Stomach (tissue), 9 donors: ENCODE data around the gene ANKRD11. TPM values are rescaled to one million over a fixed set of nuclear protein-coding genes. Genes with fewer than 3 reads are reported as not detected.
A peak's percentile ranks its signal among the peaks of the same experiment; 100 is the strongest.
"Not testable (repeated sequence)": the region's sequence is repeated elsewhere in the genome, so short reads cannot be mapped to it uniquely, and the experiment has no call there.

Source experiments
- DNase-seq, 2 donors: peaks; one replicate each; pipeline versions ENCODE4 v3.0.0 to v3.0.0-alpha.2; 2013 to 2019
- H3K27ac ChIP-seq, 5 donors: fragments of 200-600 bp in 4 of 5; sonication (generic) in 4 of 5; one replicate each; pipeline ENCODE4 v1.5.1; 2013 to 2019; ENCODE audit warnings: mild to moderate bottlenecking in 1 of 5, moderate library complexity in 1 of 5
- H3K27me3 ChIP-seq, 3 donors: fragments of 200-600 bp; sonication (generic); one replicate each; pipeline ENCODE4 v1.5.1; 2017 to 2019; ENCODE audit warnings: mixed run types in 1 of 3
- H3K36me3 ChIP-seq, 4 donors: fragments of 200-600 bp; sonication (generic); 1 replicate in 3 of 4; 2 replicates in 1 of 4; pipeline ENCODE4 v1.5.1; 2016 to 2019
- H3K4me1 ChIP-seq, 4 donors: fragments of 200-600 bp; sonication (generic); one replicate each; pipeline ENCODE4 v1.5.1; 2016 to 2019
- H3K4me3 ChIP-seq, 4 donors: fragments of 200-600 bp; sonication (generic) in 3 of 4; one replicate each; pipeline ENCODE4 v1.5.1; 2016 to 2019; ENCODE audit warnings: mild to moderate bottlenecking in 1 of 4
- H3K9me3 ChIP-seq, 4 donors: fragments of 200-600 bp; sonication (generic); one replicate each; pipeline ENCODE4 v1.5.1; 2016 to 2019
- CTCF ChIP-seq, 7 experiments: fragments of 450-650 bp in 4 of 7; fragments of 200-600 bp in 3 of 7; sonication (generic) in 3 of 7; IDR thresholded peaks; one replicate each; pipeline ENCODE4 v1.5.1; 2016 to 2019; ENCODE audit warnings: antibody characterized with exemption in 7 of 7, control low read depth in 2 of 7, mild to moderate bottlenecking in 1 of 7
- EP300 ChIP-seq: sonication (generic); formaldehyde crosslinking; IDR thresholded peaks from one replicate; pipeline ENCODE4 v1.6.1; 2017; ENCODE audit warnings: antibody characterized with exemption
- POLR2A ChIP-seq, 4 donors: fragments of 450-650 bp; IDR thresholded peaks; one replicate each; pipeline ENCODE4 v1.6.1; 2016; ENCODE audit warnings: antibody characterized with exemption in 4 of 4, control low read depth in 2 of 4, mild to moderate bottlenecking in 1 of 4, moderate library complexity in 1 of 4
- POLR2AphosphoS5 ChIP-seq, 3 donors: sonication (generic); formaldehyde crosslinking; IDR thresholded peaks; one replicate each; pipeline ENCODE4 v1.6.1; 2016; ENCODE audit warnings: antibody characterized with exemption in 3 of 3
- WGBS, 5 donors: extraction: QIAGEN DNeasy Blood & Tissue Kit in 3 of 5; methylation state at CpG; one replicate each; pipeline versions ENCODE4 v1.1.5 to v1.1.7; 2013 to 2018; 5-methylcytosine and 5-hydroxymethylcytosine counted together
- intact Hi-C: fragments of 100-400 bp; cut with DNase I; formaldehyde crosslinking; loops from one replicate; pipeline ENCODE4 v1.15.1; 2023; ENCODE audit warnings: low total_unique reads
- polyA plus RNA-seq, 3 donors: library from polyadenylated mRNA; stranded (reverse); fragments of 200-250 nt; gene quantifications; one replicate each; pipeline ENCODE4 v1.2.3, GENCODE V29; 2013
- total RNA-seq, 5 donors: library from RNA; depleted of rRNA; stranded (reverse); fragments of >200 nt; gene quantifications; one replicate each; pipeline versions ENCODE4 v1.1.0 to v1.2.3, GENCODE V29; 2014 to 2016
- donor health status: healthy with polysubstance abuse.
- donor health status: Bipolar disorder and iron deficiency.
- donor health status: healthy.

ANKRD11 gene
- total and polyA plus RNA-seq, 8 donors, result 25.4 to 350 (median 88.7) TPM

GRCh38 chr16:89437251-89437987 lies 52.9 kb downstream of the ANKRD11 start:
- TF ChIP-seq CTCF (IDR thresholded peaks at IDR 0.05) (no peak), EP300 (no peak)
- Histone ChIP-seq H3K36me3 (peaks cover 0 to 5% (median 0%) of the 10 kb centered on the region in 4 donors), H3K9me3 (no peaks in the 10 kb centered on the region), H3K4me3 (no peak overlapping the region), H3K27me3 (no peaks in the 10 kb centered on the region), H3K27ac (no peak overlapping the region), H3K4me1 (peaks cover 14 to 99% (median 69%) of the 10 kb centered on the region in 4 donors)
- 93 to 98% (median 93%) methylated on average over 8 of the region's 8 CpGs for WGBS, 5 donors
- intact Hi-C loops, result no loop called here
- no peak for DNase-seq

GRCh38 chr16:89436366-89436765 lies 54.0 kb downstream of the ANKRD11 start:
- no peak for TF ChIP-seq EP300
- TF ChIP-seq POLR2AphosphoS5 (IDR thresholded peaks at IDR 0.05), result no peak
- no peak for TF ChIP-seq CTCF (IDR thresholded peaks at IDR 0.05)
- no peak for TF ChIP-seq POLR2A (IDR thresholded peaks at IDR 0.05)
- no peak overlapping the region for H3K4me3 ChIP-seq
- H3K27ac ChIP-seq, result peak overlapping the region in 2 of 5 donors; percentile 12 to 59
- peaks cover 13 to 99% (median 72%) of the 10 kb centered on the region in 4 donors for H3K4me1 ChIP-seq
- no peaks in the 10 kb centered on the region for H3K9me3 ChIP-seq
- 84 to 94% (median 91%) methylated on average over 10 of the region's 10 CpGs for WGBS, 5 donors
- no peaks in the 10 kb centered on the region for H3K27me3 ChIP-seq
- H3K36me3 ChIP-seq, result peaks cover 0 to 5% (median 0%) of the 10 kb centered on the region in 4 donors
- intact Hi-C loops, result no loop called here
- no peak for DNase-seq

- H3K4me3 ChIP-seq, intact Hi-C loops, H3K27me3 ChIP-seq, H3K27ac ChIP-seq, DNase-seq, H3K36me3 ChIP-seq, H3K9me3 ChIP-seq: not testable (repeated sequence)
- H3K4me1 ChIP-seq, result peaks cover 25 to 98% (median 74%) of the 10 kb centered on the region in 4 donors
- WGBS, 5 donors, result 92 to 97% (median 96%) methylated on average over 5 of the region's 5 CpGs
These were observed 55.3 kb downstream of the ANKRD11 start for GRCh38 chr16:89435059-89435458.

- 84 to 88% (median 86%) methylated on average over 8 of the region's 8 CpGs for WGBS, 5 donors
- Histone ChIP-seq H3K4me3 (no peak overlapping the region), H3K27me3 (no peaks in the 10 kb centered on the region), H3K4me1 (peaks cover 25 to 92% (median 68%) of the 10 kb centered on the region in 4 donors), H3K27ac (no peak overlapping the region), H3K9me3 (no peaks in the 10 kb centered on the region), H3K36me3 (peaks cover 0 to 5% (median 0%) of the 10 kb centered on the region in 4 donors)
- TF ChIP-seq EP300 (no peak), POLR2AphosphoS5 (IDR thresholded peaks at IDR 0.05) (no peak), POLR2A (IDR thresholded peaks at IDR 0.05) (no peak), CTCF (IDR thresholded peaks at IDR 0.05) (no peak)
- no peak for DNase-seq
- intact Hi-C loops, result no loop called here
These were observed 55.9 kb downstream of the ANKRD11 start for GRCh38 chr16:89434490-89434889.

GRCh38 chr16:89433363-89433984 lies 56.9 kb downstream of the ANKRD11 start:
- H3K9me3 ChIP-seq, H3K4me3 ChIP-seq, intact Hi-C loops, DNase-seq, H3K36me3 ChIP-seq, H3K27me3 ChIP-seq: not testable (repeated sequence)
- 89 to 97% (median 93%) methylated on average over 19 to 22 of the region's 22 CpGs for WGBS, 5 donors
- H3K27ac ChIP-seq, result peak overlapping the region in 1 of 5 donors; percentile 5
- peaks cover 25 to 82% (median 63%) of the 10 kb centered on the region in 4 donors for H3K4me1 ChIP-seq
